ENCODE results near the gene OTX2.
A peak's percentile ranks its signal among the peaks of the same experiment; 100 is the strongest.

Gene OTX2

DNA sequence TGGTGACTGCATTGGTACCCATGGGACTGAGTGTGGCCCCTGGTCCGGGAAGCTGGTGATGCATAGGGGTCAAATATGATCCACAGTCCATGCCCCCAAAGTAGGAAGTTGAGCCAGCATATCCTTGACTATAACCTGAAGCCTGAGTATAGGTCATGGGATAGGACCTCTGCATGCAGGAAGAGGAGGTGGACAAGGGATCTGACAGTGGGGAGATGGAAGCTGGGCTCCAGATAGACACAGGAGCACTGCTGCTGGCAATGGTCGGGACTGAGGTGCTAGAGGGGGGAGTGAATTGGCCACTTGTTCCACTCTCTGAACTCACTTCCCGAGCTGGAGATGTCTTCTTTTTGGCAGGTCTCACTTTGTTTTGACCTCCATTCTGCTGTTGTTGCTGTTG lies 8.4 kb downstream of the OTX2 start:
- TF ChIP-seq SUZ12 (IDR thresholded peaks at IDR 0.05; ENCODE audit: extremely low read depth, insufficient read depth, insufficient read length) (no peak), YY1 (IDR thresholded peaks at IDR 0.05; ENCODE audit: insufficient read depth, insufficient read length) (no peak), ZNF274 (IDR thresholded peaks at IDR 0.05; ENCODE audit: low read depth, low read length) (no peak)
- Histone ChIP-seq H3K9me3 (ENCODE audit: insufficient read depth, low read length) (peaks cover 6% of the 10 kb centered on the region; the same call in 1 of the 2 replicates), H3K27me3 (ENCODE audit: insufficient read depth, insufficient read length) (peaks cover 32% of the 10 kb centered on the region), H3K9ac (ENCODE audit: insufficient read length, low read depth) (no peak overlapping the region), H3K4me3 (ENCODE audit: insufficient read length, low read depth) (no peak overlapping the region), H3K4me1 (ENCODE audit: insufficient read depth, insufficient read length) (no peaks in the 10 kb centered on the region), H3K36me3 (ENCODE audit: insufficient read depth, insufficient read length, low read length) (peaks cover 16% of the 10 kb centered on the region)
- no peak for DNase-seq (ENCODE audit: low read depth, low spot score)

DNA sequence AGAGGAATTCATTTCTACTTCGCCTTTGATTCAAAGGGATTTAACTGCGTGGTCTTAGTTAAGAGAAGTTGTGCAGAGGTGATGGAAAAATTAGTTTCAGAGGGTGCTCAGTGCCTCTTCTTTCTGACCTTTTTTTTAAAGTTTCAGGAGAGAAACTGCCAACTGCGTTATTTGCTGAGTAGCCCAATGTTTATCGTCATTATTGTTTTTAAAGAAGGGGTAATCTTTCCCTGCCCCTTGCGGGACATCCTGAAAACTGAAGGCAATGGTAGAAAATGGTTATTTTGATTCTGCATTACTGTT lies 11.0 kb downstream of the OTX2 start:
- TF ChIP-seq ZNF274 (IDR thresholded peaks at IDR 0.05; ENCODE audit: low read depth, low read length) = no peak
- no peak for TF ChIP-seq YY1 (IDR thresholded peaks at IDR 0.05; ENCODE audit: insufficient read depth, insufficient read length)
- TF ChIP-seq SUZ12 (IDR thresholded peaks at IDR 0.05; ENCODE audit: extremely low read depth, insufficient read depth, insufficient read length) = no peak
- Histone ChIP-seq H3K36me3 (ENCODE audit: insufficient read depth, insufficient read length, low read length) (peaks cover 16% of the 10 kb centered on the region), H3K27me3 (ENCODE audit: insufficient read depth, insufficient read length) (peaks cover 19% of the 10 kb centered on the region)

DNA sequence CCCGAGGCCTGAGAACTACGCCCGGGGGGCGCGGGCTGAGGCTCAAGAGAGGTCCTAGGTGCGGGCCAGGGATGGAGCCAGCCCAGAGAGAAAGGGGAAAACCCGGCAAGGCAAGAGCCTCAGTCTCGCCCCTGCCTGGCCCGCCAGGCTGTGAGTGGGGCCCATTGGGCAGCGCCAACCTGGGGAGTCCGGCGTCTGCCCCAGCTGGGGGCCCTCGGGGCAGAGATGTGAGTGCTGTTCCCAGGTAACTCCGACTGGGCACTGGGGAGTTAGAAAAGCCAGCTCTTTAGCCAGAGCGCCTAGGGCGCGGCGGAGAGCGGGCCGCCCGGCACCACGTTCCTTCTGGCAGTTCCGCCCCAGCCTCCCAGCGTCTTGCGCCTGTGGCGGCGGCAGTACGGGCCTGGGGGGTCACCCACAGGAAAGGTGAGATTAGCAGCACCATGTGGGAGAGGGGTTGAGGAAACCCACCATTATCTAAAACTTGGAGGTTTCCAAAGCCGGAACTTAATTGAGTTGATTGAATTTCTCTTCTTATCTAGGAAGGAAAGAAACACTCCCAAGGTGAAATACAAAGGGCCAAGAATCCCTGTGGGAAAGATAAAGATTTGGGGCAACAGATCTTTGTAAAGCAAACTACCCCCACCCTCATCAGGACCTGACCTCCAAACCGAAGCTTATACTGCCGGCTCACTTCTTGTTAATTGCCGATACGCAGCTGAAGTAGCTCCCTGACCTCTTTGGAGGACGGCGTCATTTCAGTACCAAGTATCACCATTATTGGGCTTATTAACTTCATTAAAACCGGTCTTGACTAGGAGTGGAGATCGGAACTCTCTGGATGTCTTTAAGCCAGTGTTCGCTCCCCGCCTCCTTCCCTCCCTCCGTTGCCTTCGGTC lies 11.6 kb downstream of the OTX2 start:
- DNase-seq (ENCODE audit: low read depth, low spot score) = no peak
- H3K9me3 ChIP-seq (ENCODE audit: insufficient read depth, low read length) = 0 out of 2 replicates have a peak, but pooled peaks cover 2% of the 10 kb centered on the region
- H3K9ac ChIP-seq (ENCODE audit: insufficient read length, low read depth) = peak overlapping the region; percentile 67
- no peak for TF ChIP-seq ZNF274 (IDR thresholded peaks at IDR 0.05; ENCODE audit: low read depth, low read length)
- no peak for TF ChIP-seq YY1 (IDR thresholded peaks at IDR 0.05; ENCODE audit: insufficient read depth, insufficient read length)
- TF ChIP-seq SUZ12 (IDR thresholded peaks at IDR 0.05; ENCODE audit: extremely low read depth, insufficient read depth, insufficient read length) = no peak
- H3K4me3 ChIP-seq (ENCODE audit: insufficient read length, low read depth) = peak overlapping the region; percentile 21
- no peaks in the 10 kb centered on the region for H3K4me1 ChIP-seq (ENCODE audit: insufficient read depth, insufficient read length)
- peaks cover 13% of the 10 kb centered on the region for H3K36me3 ChIP-seq (ENCODE audit: insufficient read depth, insufficient read length, low read length)
- H3K27me3 ChIP-seq (ENCODE audit: insufficient read depth, insufficient read length) = peaks cover 13% of the 10 kb centered on the region

More for the DNA sequence above, 11.0 kb downstream of the OTX2 start:
- H3K4me3 ChIP-seq (ENCODE audit: insufficient read length, low read depth) = no peak overlapping the region
- no peaks in the 10 kb centered on the region for H3K4me1 ChIP-seq (ENCODE audit: insufficient read depth, insufficient read length)
- peaks cover 6% of the 10 kb centered on the region; the same call in 1 of the 2 replicates for H3K9me3 ChIP-seq (ENCODE audit: insufficient read depth, low read length)
- peak overlapping the region; percentile 36 for H3K9ac ChIP-seq (ENCODE audit: insufficient read length, low read depth)
- no peak for DNase-seq (ENCODE audit: low read depth, low spot score)

- Histone ChIP-seq H3K27me3 (ENCODE audit: insufficient read depth, insufficient read length) (peaks cover 8% of the 10 kb centered on the region), H3K4me1 (ENCODE audit: insufficient read depth, insufficient read length) (no peaks in the 10 kb centered on the region), H3K9me3 (ENCODE audit: insufficient read depth, low read length) (no peaks in the 10 kb centered on the region), H3K4me3 (ENCODE audit: insufficient read length, low read depth) (peak overlapping the region; percentile 21), H3K9ac (ENCODE audit: insufficient read length, low read depth) (peak overlapping the region; percentile 67), H3K36me3 (ENCODE audit: insufficient read depth, insufficient read length, low read length) (peaks cover 8% of the 10 kb centered on the region)
- no peak for TF ChIP-seq YY1 (IDR thresholded peaks at IDR 0.05; ENCODE audit: insufficient read depth, insufficient read length)
- no peak for TF ChIP-seq SUZ12 (IDR thresholded peaks at IDR 0.05; ENCODE audit: extremely low read depth, insufficient read depth, insufficient read length)
- TF ChIP-seq ZNF274 (IDR thresholded peaks at IDR 0.05; ENCODE audit: low read depth, low read length) = no peak
- no peak for DNase-seq (ENCODE audit: low read depth, low spot score)
Measured at GRCh38 chr14:56797569-56798446, 12.5 kb downstream of the OTX2 start.

GRCh38 chr14:56797003-56797568 lies 13.2 kb downstream of the OTX2 start:
- Histone ChIP-seq H3K36me3 (ENCODE audit: insufficient read depth, insufficient read length, low read length) (peaks cover 4% of the 10 kb centered on the region), H3K4me3 (ENCODE audit: insufficient read length, low read depth) (no peak overlapping the region), H3K4me1 (ENCODE audit: insufficient read depth, insufficient read length) (no peaks in the 10 kb centered on the region), H3K9me3 (ENCODE audit: insufficient read depth, low read length) (no peaks in the 10 kb centered on the region), H3K27me3 (ENCODE audit: insufficient read depth, insufficient read length) (peaks cover 3% of the 10 kb centered on the region), H3K9ac (ENCODE audit: insufficient read length, low read depth) (no peak overlapping the region)
- DNase-seq (ENCODE audit: low read depth, low spot score) = no peak
- TF ChIP-seq SUZ12 (IDR thresholded peaks at IDR 0.05; ENCODE audit: extremely low read depth, insufficient read depth, insufficient read length) = no peak
- no peak for TF ChIP-seq ZNF274 (IDR thresholded peaks at IDR 0.05; ENCODE audit: low read depth, low read length)
- TF ChIP-seq YY1 (IDR thresholded peaks at IDR 0.05; ENCODE audit: insufficient read depth, insufficient read length) = no peak

DNA sequence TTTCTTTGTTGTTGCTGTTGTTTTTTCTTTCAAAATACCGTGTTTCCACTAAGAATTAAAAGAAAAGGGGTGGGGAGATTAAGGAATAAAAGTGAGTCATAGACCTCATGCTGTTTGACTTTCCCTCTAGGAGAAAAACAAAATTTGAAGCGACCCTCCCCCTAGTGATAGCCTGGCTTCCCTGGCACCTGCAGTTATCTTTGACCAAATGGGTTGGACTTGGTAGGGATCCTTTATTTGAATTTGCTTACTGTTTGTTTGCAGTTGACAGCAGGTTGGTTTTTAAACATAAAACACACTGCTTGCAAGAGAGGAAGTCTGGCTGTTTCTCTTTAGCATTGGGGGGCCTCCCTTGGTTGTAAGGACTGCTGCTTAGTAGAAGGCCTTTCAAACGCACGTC lies 14.0 kb downstream of the OTX2 start:
- H3K9me3 ChIP-seq (ENCODE audit: insufficient read depth, low read length) = no peaks in the 10 kb centered on the region
- DNase-seq (ENCODE audit: low read depth, low spot score) = no peak
- no peak overlapping the region for H3K4me3 ChIP-seq (ENCODE audit: insufficient read length, low read depth)
- H3K36me3 ChIP-seq (ENCODE audit: insufficient read depth, insufficient read length, low read length) = no peaks in the 10 kb centered on the region
- H3K4me1 ChIP-seq (ENCODE audit: insufficient read depth, insufficient read length) = no peaks in the 10 kb centered on the region
- no peak overlapping the region for H3K9ac ChIP-seq (ENCODE audit: insufficient read length, low read depth)
- no peaks in the 10 kb centered on the region for H3K27me3 ChIP-seq (ENCODE audit: insufficient read depth, insufficient read length)
- no peak for TF ChIP-seq YY1 (IDR thresholded peaks at IDR 0.05; ENCODE audit: insufficient read depth, insufficient read length)
- TF ChIP-seq ZNF274 (IDR thresholded peaks at IDR 0.05; ENCODE audit: low read depth, low read length) = no peak
- no peak for TF ChIP-seq SUZ12 (IDR thresholded peaks at IDR 0.05; ENCODE audit: extremely low read depth, insufficient read depth, insufficient read length)
